ENCODE measurements around the gene FGD6. TPM values are rescaled to one million over a fixed set of nuclear protein-coding genes. Genes with fewer than 3 reads are reported as not detected.

The FGD6 gene
- total RNA-seq, 4 donors from 2014 or later: 2.9 to 8.4 (median 4.4) TPM

DNA sequence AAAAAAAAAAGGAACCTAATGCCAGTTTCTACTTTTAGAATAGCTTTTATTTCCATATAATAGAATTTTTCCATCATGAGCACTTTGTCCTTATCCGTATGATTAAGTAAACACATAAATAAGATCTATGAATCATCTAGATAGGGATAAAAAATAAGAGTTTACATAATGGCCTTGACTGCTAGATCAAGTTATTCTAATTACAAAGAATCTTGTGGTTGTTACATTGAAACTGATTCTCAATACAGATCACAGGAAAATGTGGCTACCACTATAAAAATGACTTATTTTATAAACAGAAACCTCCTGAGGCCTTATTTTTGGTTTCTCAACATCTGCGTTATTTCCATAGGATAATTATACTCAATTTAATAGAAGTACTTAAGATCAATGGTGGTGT, 179.4 kb downstream of the FGD6 start:
- Histone ChIP-seq H3K27me3 (no peaks in the 10 kb centered on the region), H3K36me3 (peaks cover 0 to 45% of the 10 kb centered on the region in 2 donors), H3K4me3 (no peak overlapping the region), H3K4me1 (no peaks in the 10 kb centered on the region), H3K27ac (no peak overlapping the region), H3K9me3 (no peaks in the 10 kb centered on the region)
- no peak for ATAC-seq
- in situ Hi-C loops (cut with MboI; ENCODE audit: low sequenced_read_pairs in 4 of 4) (no loop called here), intact Hi-C loops (cut with DNase I; ENCODE audit: low total_unique reads) (no loop called here)
- DNase-seq: no peak
- TF ChIP-seq, protein P1, sequence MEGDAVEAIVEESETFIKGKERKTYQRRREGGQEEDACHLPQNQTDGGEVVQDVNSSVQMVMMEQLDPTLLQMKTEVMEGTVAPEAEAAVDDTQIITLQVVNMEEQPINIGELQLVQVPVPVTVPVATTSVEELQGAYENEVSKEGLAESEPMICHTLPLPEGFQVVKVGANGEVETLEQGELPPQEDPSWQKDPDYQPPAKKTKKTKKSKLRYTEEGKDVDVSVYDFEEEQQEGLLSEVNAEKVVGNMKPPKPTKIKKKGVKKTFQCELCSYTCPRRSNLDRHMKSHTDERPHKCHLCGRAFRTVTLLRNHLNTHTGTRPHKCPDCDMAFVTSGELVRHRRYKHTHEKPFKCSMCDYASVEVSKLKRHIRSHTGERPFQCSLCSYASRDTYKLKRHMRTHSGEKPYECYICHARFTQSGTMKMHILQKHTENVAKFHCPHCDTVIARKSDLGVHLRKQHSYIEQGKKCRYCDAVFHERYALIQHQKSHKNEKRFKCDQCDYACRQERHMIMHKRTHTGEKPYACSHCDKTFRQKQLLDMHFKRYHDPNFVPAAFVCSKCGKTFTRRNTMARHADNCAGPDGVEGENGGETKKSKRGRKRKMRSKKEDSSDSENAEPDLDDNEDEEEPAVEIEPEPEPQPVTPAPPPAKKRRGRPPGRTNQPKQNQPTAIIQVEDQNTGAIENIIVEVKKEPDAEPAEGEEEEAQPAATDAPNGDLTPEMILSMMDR (IDR thresholded peaks at IDR 0.05 in 4 of 5, conservative IDR thresholded peaks at IDR 0.05 in 1 of 5): no peak
- no peak for TF ChIP-seq POLR2A (IDR thresholded peaks at IDR 0.05)

DNA sequence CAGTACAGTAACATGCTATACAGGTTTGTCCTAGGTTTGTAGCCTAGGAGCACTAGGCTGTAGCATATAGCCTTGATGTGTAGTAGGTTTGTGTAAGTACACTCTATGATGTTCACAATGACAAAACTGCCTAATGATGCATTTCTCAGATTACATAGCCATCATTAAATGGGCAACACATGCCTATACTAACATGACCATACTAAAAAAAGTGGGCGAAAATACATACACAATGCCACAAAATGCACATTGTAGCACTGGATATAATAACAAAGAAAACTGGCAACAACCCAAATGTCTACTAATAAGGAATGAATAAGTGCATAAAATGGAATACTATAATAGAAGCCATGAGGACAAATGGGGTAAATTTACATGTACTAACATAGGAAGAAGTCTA, 182.5 kb downstream of the FGD6 start:
- no peak overlapping the region for H3K4me3 ChIP-seq
- ATAC-seq: no peak
- in situ Hi-C loops (cut with MboI; ENCODE audit: low sequenced_read_pairs in 4 of 4): no loop called here
- TF ChIP-seq POLR2A (IDR thresholded peaks at IDR 0.05): no peak
- TF ChIP-seq, protein P1 (IDR thresholded peaks at IDR 0.05 in 4 of 5, conservative IDR thresholded peaks at IDR 0.05 in 1 of 5): no peak
- no peak overlapping the region for H3K27ac ChIP-seq
- H3K9me3 ChIP-seq: no peaks in the 10 kb centered on the region
- intact Hi-C loops (cut with DNase I; ENCODE audit: low total_unique reads): no loop called here
- no peaks in the 10 kb centered on the region for H3K4me1 ChIP-seq
- no peaks in the 10 kb centered on the region for H3K27me3 ChIP-seq
- DNase-seq: no peak
- peaks cover 0 to 47% of the 10 kb centered on the region in 2 donors for H3K36me3 ChIP-seq

Other genes with a start within 250 kb of the FGD6 start
- 100 to 1,000 TPM; 225 to 382 (median 356) TPM for gene NDUFA12, start 213.8 kb downstream of the FGD6 start, total RNA-seq
- gene NR2C1, start 143.8 kb downstream of the FGD6 start, total RNA-seq: 10 to 100 TPM; 16.2 to 48.8 (median 22.5) TPM
- gene VEZT, start 340 bp upstream of the FGD6 start, total RNA-seq: 100 to 1,000 TPM; 100 to 131 (median 118) TPM

Measured in gastrocnemius medialis (tissue), 4 donors.